Peyer's patch (tissue), 4 donors: ENCODE measurements around the gene IDH3G.

ENCODE experiments used
- CTCF ChIP-seq, 6 experiments: fragments of 450-650 bp in 4 of 6; fragments of 200-600 bp in 2 of 6; sonication (generic) in 1 of 6; IDR thresholded peaks; one replicate each; pipeline ENCODE4 v1.5.1; 2017 to 2019; ENCODE audit warnings: antibody characterized with exemption in 6 of 6, mild to moderate bottlenecking in 3 of 6, moderate library complexity in 1 of 6
- POLR2A ChIP-seq, 2 donors: fragments of 450-650 bp; IDR thresholded peaks; one replicate each; pipeline ENCODE4 v1.5.1; 2017; ENCODE audit warnings: antibody characterized with exemption in 2 of 2, mild to moderate bottlenecking in 2 of 2, moderate library complexity in 2 of 2

DNA sequence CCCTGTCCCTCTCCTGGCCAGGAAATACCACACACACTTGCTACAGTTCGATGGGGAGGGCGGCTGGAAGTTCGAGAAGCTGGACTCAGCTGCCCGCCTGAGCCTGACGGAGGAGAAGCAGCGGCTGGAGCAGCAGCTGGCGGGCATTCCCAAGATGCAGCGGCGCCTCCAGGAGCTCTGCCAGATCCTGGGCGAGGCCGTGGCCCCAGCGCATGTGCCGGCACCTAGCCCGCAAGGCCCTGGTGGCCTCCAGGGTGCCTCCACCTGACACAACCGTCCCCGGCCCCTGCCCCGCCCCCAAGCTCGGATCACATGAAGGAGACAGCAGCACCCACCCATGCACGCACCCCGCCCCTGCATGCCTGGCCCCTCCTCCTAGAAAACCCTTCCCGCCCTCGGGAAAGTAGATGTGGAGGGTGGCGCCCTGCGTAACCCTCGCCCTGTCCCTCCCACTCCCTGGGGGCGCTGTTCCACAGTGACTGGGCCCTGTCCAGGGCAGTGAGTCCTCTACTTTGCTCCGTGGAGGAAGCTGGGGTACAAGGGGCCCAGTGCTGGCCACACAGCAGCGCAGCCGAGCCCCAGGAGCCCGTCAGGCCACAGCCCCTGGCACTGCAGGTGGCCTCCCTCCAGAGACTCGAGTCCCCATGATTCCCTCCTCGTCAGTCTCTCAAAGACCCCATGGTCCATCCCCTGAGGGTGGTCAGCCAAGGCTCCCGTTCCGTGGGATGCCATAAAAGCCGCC, 50.5 kb downstream of the IDH3G start:
- peak in 3 of 6 experiments; percentile 21 to 34 (median 29) for TF ChIP-seq CTCF (IDR thresholded peaks at IDR 0.05)
- peak; percentile 22 to 72 for TF ChIP-seq POLR2A (IDR thresholded peaks at IDR 0.05)
